HEK293T (cell line): ENCODE data around the gene ANXA8.
"Not testable (repeated sequence)": the region's sequence is repeated elsewhere in the genome, so short reads cannot be mapped to it uniquely, and the experiment has no call there.

ENCODE experiments used
- CTCF ChIA-PET: fragments of 350-600 bp; formaldehyde crosslinking; extraction: SDS; loops from one replicate; lab custom pipeline; 2021; ENCODE audit warnings: antibody characterized with exemption, inconsistent platforms; lab: Yijun Ruan, JAX
- POLR2A ChIA-PET: fragments of 350-600 bp; formaldehyde crosslinking; extraction: SDS; loops from one replicate; lab custom pipeline; 2020; ENCODE audit warnings: antibody characterized with exemption, inconsistent platforms; lab: Yijun Ruan, JAX
- DNase-seq: peaks from one replicate; pipeline ENCODE4 v3.0.0; 2012; ENCODE audit warnings: mixed read lengths; ENCODE audit errors: extremely low spot score
- ARNT ChIP-seq: fragments of 450-650 bp; IDR thresholded peaks from 2 replicates; pipeline ENCODE4 v1.6.1; 2017; ENCODE audit warnings: mild to moderate bottlenecking
- BHLHE40 ChIP-seq: fragments of 450-650 bp; IDR thresholded peaks from 2 replicates; pipeline ENCODE4 v1.6.1; 2016; ENCODE audit warnings: mild to moderate bottlenecking, moderate library complexity, borderline replicate concordance
- CTBP1 ChIP-seq: fragments of 450-650 bp; IDR thresholded peaks from 2 replicates; pipeline ENCODE4 v1.6.1; 2016; ENCODE audit warnings: borderline replicate concordance
- ELF4 ChIP-seq: fragments of 450-650 bp; IDR thresholded peaks from 2 replicates; pipeline ENCODE4 v1.6.1; 2017; ENCODE audit warnings: antibody characterized with exemption
- FOXA1 ChIP-seq: fragments of 450-650 bp; IDR thresholded peaks from 2 replicates; pipeline ENCODE4 v1.6.1; 2016; ENCODE audit warnings: mild to moderate bottlenecking
- FOXK2 ChIP-seq: fragments of 450-650 bp; IDR thresholded peaks from 2 replicates; pipeline ENCODE4 v1.6.1; 2016; ENCODE audit warnings: mild to moderate bottlenecking
- FOXM1 ChIP-seq: fragments of 450-650 bp; IDR thresholded peaks from 2 replicates; pipeline ENCODE4 v1.6.1; 2017; ENCODE audit warnings: mild to moderate bottlenecking, borderline replicate concordance
- HDGF ChIP-seq: fragments of 450-650 bp; IDR thresholded peaks from 2 replicates; pipeline ENCODE4 v1.6.1; 2017; ENCODE audit warnings: antibody characterized with exemption, borderline replicate concordance
- L3MBTL2 ChIP-seq: fragments of 450-650 bp; conservative IDR thresholded peaks from 2 replicates; pipeline ENCODE4 v1.6.1; 2016; ENCODE audit warnings: mild to moderate bottlenecking
- LEF1 ChIP-seq: fragments of 450-650 bp; IDR thresholded peaks from 2 replicates; pipeline ENCODE4 v1.6.1; 2017; ENCODE audit warnings: mild to moderate bottlenecking, borderline replicate concordance
- NFRKB ChIP-seq: fragments of 450-650 bp; IDR thresholded peaks from 2 replicates; pipeline ENCODE4 v1.6.1; 2016; ENCODE audit warnings: mild to moderate bottlenecking, moderate library complexity
- PKNOX1 ChIP-seq: fragments of 450-650 bp; IDR thresholded peaks from 2 replicates; pipeline ENCODE4 v1.6.1; 2016
- SP1 ChIP-seq: fragments of 450-650 bp; IDR thresholded peaks from 2 replicates; pipeline ENCODE4 v1.6.1; 2017
- SUZ12 ChIP-seq: fragments of 450-650 bp; IDR thresholded peaks from 2 replicates; pipeline ENCODE4 v1.6.1; 2016; ENCODE audit warnings: mild to moderate bottlenecking
- TARDBP ChIP-seq: fragments of 450-650 bp; IDR thresholded peaks from 2 replicates; pipeline ENCODE4 v1.6.1; 2016
- ZNF384 ChIP-seq: fragments of 450-650 bp; IDR thresholded peaks from 2 replicates; pipeline ENCODE4 v1.6.1; 2016

Gene ANXA8

GRCh38 chr10:47456079-47456785, 27.7 kb downstream of the ANXA8 start:
- TF ChIP-seq NFRKB (no peak), L3MBTL2 (no peak), FOXK2 (no peak), CTBP1 (no peak), PKNOX1 (no peak), ELF4 (no peak), FOXM1 (no peak), HDGF (no peak), ZNF384 (no peak), BHLHE40 (no peak), FOXA1 (no peak)
- no peak for DNase-seq
- POLR2A ChIA-PET, result no interaction called here
- CTCF ChIA-PET, result no interaction called here

- DNase-seq, CTCF ChIA-PET, POLR2A ChIA-PET: not testable (repeated sequence)
Measured at GRCh38 chr10:47455350-47456078, 28.4 kb downstream of the ANXA8 start.

GRCh38 chr10:47454780-47455058, 29.2 kb downstream of the ANXA8 start:
- ChIA-PET CTCF (no interaction called here), POLR2A (no interaction called here)
- no peak for TF ChIP-seq BHLHE40
- no peak for TF ChIP-seq PKNOX1
- TF ChIP-seq SP1, result no peak
- no peak for TF ChIP-seq FOXK2
- TF ChIP-seq LEF1, result no peak
- TF ChIP-seq ELF4, result no peak
- TF ChIP-seq L3MBTL2, result no peak
- no peak for TF ChIP-seq NFRKB
- TF ChIP-seq ARNT, result no peak
- no peak for TF ChIP-seq FOXM1
- TF ChIP-seq CTBP1, result no peak
- no peak for TF ChIP-seq FOXA1
- no peak for TF ChIP-seq SUZ12
- TF ChIP-seq ZNF384, result no peak
- TF ChIP-seq HDGF, result no peak
- TF ChIP-seq TARDBP, result no peak
- DNase-seq, result no peak

- ChIA-PET CTCF (no interaction called here), POLR2A (no interaction called here)
- TF ChIP-seq LEF1 (no peak), TARDBP (no peak), ARNT (no peak), SP1 (no peak), SUZ12 (no peak), NFRKB (no peak), ELF4 (no peak), ZNF384 (no peak), BHLHE40 (no peak)
- DNase-seq, result no peak
Measured at GRCh38 chr10:47454008-47454779, 29.7 kb downstream of the ANXA8 start.

GRCh38 chr10:47453141-47454007, 30.5 kb downstream of the ANXA8 start:
- ChIA-PET CTCF (no interaction called here), POLR2A (no interaction called here)
- DNase-seq, result no peak
- TF ChIP-seq LEF1, result no peak
- TF ChIP-seq ARNT, result no peak
- TF ChIP-seq NFRKB, result no peak
- TF ChIP-seq PKNOX1, result no peak
- no peak for TF ChIP-seq CTBP1
- TF ChIP-seq ELF4, result no peak
- no peak for TF ChIP-seq L3MBTL2
- TF ChIP-seq BHLHE40, result no peak
- no peak for TF ChIP-seq SP1
